Esophagus muscularis mucosa (tissue), 4 donors: Measurements from ENCODE around the gene MB. TPM values are rescaled to one million over a fixed set of nuclear protein-coding genes. Genes with fewer than 3 reads are reported as not detected.

Source experiments
- DNase-seq: peaks from one replicate; pipeline ENCODE4 v3.0.0-alpha.2; 2017; ENCODE audit errors: extremely low spot score
- H3K27ac ChIP-seq, 4 donors: fragments of 200-600 bp; sonication (generic); replicated peaks in 1 of 4; 1 replicate in 3 of 4; 2 replicates in 1 of 4; pipeline ENCODE4 v1.5.1; 2016 to 2019; ENCODE audit warnings: mild to moderate bottlenecking in 1 of 4
- H3K27me3 ChIP-seq, 4 donors: fragments of 200-600 bp; sonication (generic); one replicate each; pipeline versions ENCODE4 v1.5.1 to v1.6.0; 2016 to 2019
- H3K36me3 ChIP-seq, 4 donors: fragments of 200-600 bp; sonication (generic); one replicate each; pipeline ENCODE4 v1.5.1; 2016 to 2019
- H3K4me1 ChIP-seq, 4 donors: fragments of 200-600 bp; sonication (generic); one replicate each; pipeline ENCODE4 v1.5.1; 2016 to 2019
- H3K4me3 ChIP-seq, 4 donors: fragments of 200-600 bp; sonication (generic); 1 replicate in 2 of 4; 2 replicates in 2 of 4; pipeline ENCODE4 v1.5.1; 2016 to 2019; ENCODE audit warnings: mild to moderate bottlenecking in 4 of 4, moderate library complexity in 1 of 4
- H3K9me3 ChIP-seq, 4 donors: fragments of 200-600 bp; sonication (generic); 1 replicate in 3 of 4; 2 replicates in 1 of 4; pipeline ENCODE4 v1.5.1; 2016 to 2019
- EP300 ChIP-seq: sonication (generic); formaldehyde crosslinking; IDR thresholded peaks from one replicate; pipeline ENCODE4 v1.6.1; 2017; ENCODE audit warnings: antibody characterized with exemption
- POLR2A ChIP-seq: fragments of 450-650 bp; IDR thresholded peaks from one replicate; pipeline ENCODE4 v1.6.1; 2017; ENCODE audit warnings: antibody characterized with exemption, moderate library complexity, mild to moderate bottlenecking, low read depth
- POLR2AphosphoS5 ChIP-seq, 2 donors: sonication (generic); formaldehyde crosslinking; IDR thresholded peaks; one replicate each; pipeline ENCODE4 v1.6.1; 2017; ENCODE audit warnings: antibody characterized with exemption in 2 of 2
- WGBS: methylation state at CpG from one replicate; pipeline ENCODE4 v1.1.5; 2018; 5-methylcytosine and 5-hydroxymethylcytosine counted together
- intact Hi-C: fragments of 100-400 bp; cut with DNase I; formaldehyde crosslinking; loops from one replicate; pipeline ENCODE4 v1.15.1; 2023
- total RNA-seq, 4 donors: library from RNA; depleted of rRNA; stranded (reverse); fragments of >200 nt; gene quantifications; one replicate each; pipeline versions ENCODE4 v1.1.0 to v1.2.1, GENCODE V29; 2016
- TF ChIP-seq, protein P1 (sequence below), 3 experiments: fragments of 200-600 bp in 2 of 3; fragments of 450-650 bp in 1 of 3; sonication (generic) in 2 of 3; IDR thresholded peaks; one replicate each; pipeline ENCODE4 v1.5.1; 2017 to 2019; ENCODE audit warnings: antibody characterized with exemption in 3 of 3, mild to moderate bottlenecking in 2 of 3, moderate library complexity in 1 of 3

MB gene
- total RNA-seq, 4 donors from 2014 or later: 0.63 to 3.0 TPM; not detected in 2

DNA sequence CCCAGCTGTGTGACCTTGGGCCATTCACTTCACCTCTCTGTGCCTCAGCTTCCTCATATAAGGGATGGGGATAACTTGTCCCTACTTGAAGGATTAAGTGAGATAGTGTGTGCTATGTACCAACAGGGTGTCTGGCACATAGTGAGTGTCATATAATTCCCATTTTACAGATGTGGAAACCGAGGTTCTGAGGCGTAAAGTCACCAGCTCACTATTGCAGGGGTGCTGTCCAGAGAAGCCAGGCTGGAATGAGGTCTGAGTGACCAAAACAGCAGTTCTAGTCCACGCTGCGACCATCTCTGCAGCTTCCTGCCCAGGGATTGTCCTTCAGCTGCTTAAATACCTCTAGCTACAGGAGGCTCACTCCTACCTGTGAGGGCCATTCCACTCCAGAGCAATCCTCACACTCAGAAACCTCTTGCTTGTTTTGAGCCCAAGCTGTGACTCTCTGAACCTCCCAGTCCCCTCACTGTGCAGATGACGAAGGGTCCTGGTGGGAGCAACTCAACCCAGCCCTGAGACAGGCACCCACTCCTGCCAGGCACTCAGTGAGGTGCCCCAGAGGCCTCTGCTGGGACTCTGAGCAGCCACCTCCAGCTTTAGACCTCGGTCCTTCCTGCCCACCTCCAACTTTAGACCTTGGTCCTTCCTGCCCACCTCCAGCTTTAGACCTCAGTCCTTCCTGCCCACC lies 5.8 kb downstream of the MB start:
- DNase-seq: no peak
- Histone ChIP-seq H3K27me3 (no peaks in the 10 kb centered on the region), H3K27ac (no peak overlapping the region), H3K9me3 (no peaks in the 10 kb centered on the region), H3K36me3 (peaks cover 0 to 42% (median 0%) of the 10 kb centered on the region in 4 donors), H3K4me3 (no peak overlapping the region), H3K4me1 (peaks cover 8 to 31% (median 21%) of the 10 kb centered on the region in 4 donors)
- TF ChIP-seq EP300: no peak
- TF ChIP-seq, protein P1, sequence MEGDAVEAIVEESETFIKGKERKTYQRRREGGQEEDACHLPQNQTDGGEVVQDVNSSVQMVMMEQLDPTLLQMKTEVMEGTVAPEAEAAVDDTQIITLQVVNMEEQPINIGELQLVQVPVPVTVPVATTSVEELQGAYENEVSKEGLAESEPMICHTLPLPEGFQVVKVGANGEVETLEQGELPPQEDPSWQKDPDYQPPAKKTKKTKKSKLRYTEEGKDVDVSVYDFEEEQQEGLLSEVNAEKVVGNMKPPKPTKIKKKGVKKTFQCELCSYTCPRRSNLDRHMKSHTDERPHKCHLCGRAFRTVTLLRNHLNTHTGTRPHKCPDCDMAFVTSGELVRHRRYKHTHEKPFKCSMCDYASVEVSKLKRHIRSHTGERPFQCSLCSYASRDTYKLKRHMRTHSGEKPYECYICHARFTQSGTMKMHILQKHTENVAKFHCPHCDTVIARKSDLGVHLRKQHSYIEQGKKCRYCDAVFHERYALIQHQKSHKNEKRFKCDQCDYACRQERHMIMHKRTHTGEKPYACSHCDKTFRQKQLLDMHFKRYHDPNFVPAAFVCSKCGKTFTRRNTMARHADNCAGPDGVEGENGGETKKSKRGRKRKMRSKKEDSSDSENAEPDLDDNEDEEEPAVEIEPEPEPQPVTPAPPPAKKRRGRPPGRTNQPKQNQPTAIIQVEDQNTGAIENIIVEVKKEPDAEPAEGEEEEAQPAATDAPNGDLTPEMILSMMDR (IDR thresholded peaks at IDR 0.05): no peak
- TF ChIP-seq POLR2A: no peak
- no peak for TF ChIP-seq POLR2AphosphoS5 (IDR thresholded peaks at IDR 0.05)
- 95% methylated on average over 4 of the region's 6 CpGs for WGBS
- intact Hi-C loops: no loop called here

DNA sequence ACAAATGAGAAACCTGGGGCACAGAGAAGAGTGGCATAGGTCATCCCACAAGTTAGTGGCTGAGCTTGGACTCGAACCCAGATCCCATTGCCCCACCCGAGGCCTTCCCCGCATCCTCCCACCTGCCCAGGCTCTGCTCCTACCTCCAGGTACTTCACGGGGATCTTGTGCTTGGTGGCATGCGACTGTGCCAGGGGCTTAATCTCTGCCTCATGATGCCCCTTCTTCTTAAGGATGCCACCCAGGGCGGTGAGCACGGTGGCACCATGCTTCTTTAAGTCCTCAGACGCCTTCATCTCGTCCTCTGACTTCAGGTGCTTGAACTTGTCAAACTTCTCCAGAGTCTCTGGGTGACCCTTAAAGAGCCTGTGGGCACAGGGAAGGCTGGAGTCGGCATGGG lies 6.4 kb downstream of the MB start:
- Histone ChIP-seq H3K9me3 (no peaks in the 10 kb centered on the region), H3K36me3 (peaks cover 0 to 42% (median 0%) of the 10 kb centered on the region in 4 donors), H3K27me3 (no peaks in the 10 kb centered on the region), H3K4me1 (peaks cover 14 to 35% (median 27%) of the 10 kb centered on the region in 4 donors), H3K4me3 (no peak overlapping the region), H3K27ac (no peak overlapping the region)
- TF ChIP-seq POLR2AphosphoS5 (IDR thresholded peaks at IDR 0.05) (no peak), POLR2A (no peak), EP300 (no peak)
- TF ChIP-seq, protein P1 (IDR thresholded peaks at IDR 0.05): no peak
- intact Hi-C loops: no loop called here
- no peak for DNase-seq
- WGBS: 94% methylated on average over 10 of the region's 10 CpGs

DNA sequence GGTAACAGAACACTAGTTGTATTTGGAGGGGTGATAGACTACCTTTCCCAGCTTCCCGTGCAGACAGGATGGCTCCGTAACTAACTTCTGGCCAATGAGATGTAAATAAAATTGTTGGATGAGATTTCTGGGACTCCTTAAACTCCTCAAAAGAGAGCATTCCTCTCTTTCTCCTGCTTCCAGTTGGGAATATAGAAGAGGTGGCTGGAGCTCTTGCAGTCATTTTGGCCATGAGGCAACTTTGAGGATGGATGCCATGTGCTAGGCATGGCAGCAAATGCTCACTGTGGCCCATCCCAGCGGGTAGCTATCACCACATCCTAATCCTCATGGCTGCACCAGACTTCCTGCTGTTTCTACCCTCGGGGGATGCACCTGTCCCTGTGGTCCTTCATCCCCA lies 7.4 kb downstream of the MB start:
- peaks cover 20 to 45% (median 28%) of the 10 kb centered on the region in 4 donors for H3K4me1 ChIP-seq
- intact Hi-C loops: no loop called here
- DNase-seq: no peak
- H3K27ac ChIP-seq: no peak overlapping the region
- H3K36me3 ChIP-seq: peaks cover 0 to 36% (median 0%) of the 10 kb centered on the region in 4 donors
- H3K4me3 ChIP-seq: no peak overlapping the region
- 73% methylated on average over 4 of the region's 4 CpGs for WGBS
- TF ChIP-seq, protein P1 (IDR thresholded peaks at IDR 0.05): no peak
- no peak for TF ChIP-seq POLR2AphosphoS5 (IDR thresholded peaks at IDR 0.05)
- no peak for TF ChIP-seq POLR2A
- no peak for TF ChIP-seq EP300
- no peaks in the 10 kb centered on the region for H3K9me3 ChIP-seq
- H3K27me3 ChIP-seq: no peaks in the 10 kb centered on the region

DNA sequence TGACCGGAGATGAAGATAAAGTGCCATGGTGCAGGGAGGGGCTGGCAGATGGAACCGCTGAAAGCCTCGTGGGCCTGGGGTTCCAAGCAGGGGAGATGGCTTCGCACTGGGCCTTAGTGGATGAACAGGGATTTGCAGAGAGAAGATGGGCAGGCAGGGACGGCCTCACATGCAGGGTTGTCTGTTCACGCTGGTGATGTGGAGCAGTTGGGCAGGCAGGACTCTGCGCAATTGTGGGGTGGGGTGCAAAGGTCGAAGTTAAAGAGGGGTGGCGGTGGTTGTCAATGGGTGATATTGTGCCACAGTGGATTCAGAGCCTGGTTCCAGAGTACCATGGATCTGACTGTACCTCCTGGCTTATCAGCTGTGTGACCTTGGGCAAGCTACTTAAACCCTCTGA lies 7.9 kb downstream of the MB start:
- intact Hi-C loops: no loop called here
- H3K9me3 ChIP-seq: no peaks in the 10 kb centered on the region
- TF ChIP-seq EP300 (no peak), POLR2A (no peak), POLR2AphosphoS5 (IDR thresholded peaks at IDR 0.05) (no peak)
- TF ChIP-seq, protein P1 (IDR thresholded peaks at IDR 0.05): no peak
- 94% methylated on average over 9 of the region's 9 CpGs for WGBS
- peaks cover 0 to 34% (median 0%) of the 10 kb centered on the region in 4 donors for H3K36me3 ChIP-seq
- H3K4me1 ChIP-seq: peaks cover 20 to 49% (median 28%) of the 10 kb centered on the region in 4 donors
- no peak overlapping the region for H3K27ac ChIP-seq
- DNase-seq: no peak
- no peak overlapping the region for H3K4me3 ChIP-seq
- H3K27me3 ChIP-seq: no peaks in the 10 kb centered on the region

DNA sequence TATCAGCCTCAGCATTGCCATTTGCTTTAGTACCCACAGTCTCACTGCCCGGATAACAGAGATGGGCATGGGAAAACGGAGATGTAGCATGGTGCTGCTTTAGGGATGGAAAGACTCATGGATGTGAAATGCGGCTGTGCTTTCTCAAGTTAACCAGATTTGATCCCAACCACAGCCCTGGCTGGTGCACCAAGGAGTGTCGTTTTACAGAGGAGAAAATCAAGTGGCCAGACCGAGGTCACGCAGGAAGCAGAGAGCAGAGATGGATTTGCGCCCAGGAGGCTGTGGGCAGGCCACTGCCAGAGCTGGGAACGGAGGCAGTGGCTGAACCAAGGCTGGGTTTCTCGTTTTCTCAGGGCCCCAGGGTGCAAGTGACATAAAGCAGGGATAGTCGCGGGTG lies 9.0 kb downstream of the MB start:
- WGBS: 86% methylated on average over 11 of the region's 11 CpGs
- H3K4me1 ChIP-seq: peaks cover 20 to 49% (median 28%) of the 10 kb centered on the region in 4 donors
- TF ChIP-seq EP300 (no peak), POLR2AphosphoS5 (IDR thresholded peaks at IDR 0.05) (no peak), POLR2A (no peak)
- TF ChIP-seq, protein P1 (IDR thresholded peaks at IDR 0.05): no peak
- no peak overlapping the region for H3K27ac ChIP-seq
- no peak overlapping the region for H3K4me3 ChIP-seq
- intact Hi-C loops: no loop called here
- no peak for DNase-seq
- peaks cover 0 to 26% (median 0%) of the 10 kb centered on the region in 4 donors for H3K36me3 ChIP-seq
- H3K9me3 ChIP-seq: no peaks in the 10 kb centered on the region
- no peaks in the 10 kb centered on the region for H3K27me3 ChIP-seq
